B cell (primary cell): Measurements from ENCODE around the gene RAP1GAP2. TPM values are rescaled to one million over a fixed set of nuclear protein-coding genes. Genes with fewer than 3 reads are reported as not detected.

ENCODE experiments used
- ATAC-seq: fragments of 200-7000 bp; cut with Tn5 transposase; one replicate; pipeline ENCODE4 v1.10.0; 2021; ENCODE audit warnings: low read depth, mild to moderate bottlenecking, moderate number of reproducible peaks, moderate library complexity
- CTCF ChIA-PET: fragments of 350-600 bp; sonication (Branson Sonifier 250); formaldehyde crosslinking; loops from one replicate; lab custom pipeline; 2021; ENCODE audit warnings: antibody characterized with exemption, inconsistent platforms; lab: Charles Lee
- POLR2A ChIA-PET: fragments of 350-600 bp; sonication (Branson Sonifier 250); formaldehyde crosslinking; loops from one replicate; lab custom pipeline; 2021; ENCODE audit warnings: antibody characterized with exemption; lab: Charles Lee
- DNase-seq: peaks from one replicate; pipeline ENCODE4 v3.0.0; 2013
- H2AFZ ChIP-seq: 2 replicates; pipeline ENCODE4 v1.6.1; 2012; ENCODE audit warnings: mild to moderate bottlenecking, low read depth, low read length; ENCODE audit not compliant: insufficient read depth, poor library complexity, severe bottlenecking
- H3K27ac ChIP-seq, 2 donors: 1 replicate in 1 of 2; 2 replicates in 1 of 2; pipeline ENCODE4 v1.5.1; 2012 to 2013; ENCODE audit warnings: low read length in 2 of 2, mild to moderate bottlenecking in 2 of 2, moderate library complexity in 1 of 2
- H3K27me3 ChIP-seq, 4 experiments: fragments of 200-600 bp in 1 of 4; sonication (generic) in 1 of 4; replicated peaks in 1 of 4; 1 replicate in 2 of 4; 2 replicates in 2 of 4; pipeline versions ENCODE4 v1.6.1 to v1.7.0; 2013 to 2016; ENCODE audit warnings: low read length in 3 of 4, mild to moderate bottlenecking in 2 of 4, mixed read lengths in 1 of 4, moderate library complexity in 1 of 4; ENCODE audit not compliant: insufficient read depth in 4 of 4, control insufficient read depth in 3 of 4; ENCODE audit errors: control extremely low read depth in 1 of 4
- H3K36me3 ChIP-seq, 2 experiments: replicated peaks in 1 of 2; 1 replicate in 1 of 2; 2 replicates in 1 of 2; pipeline versions ENCODE4 v1.6.1 to v1.7.1; 2013; ENCODE audit warnings: low read length in 1 of 2; ENCODE audit not compliant: insufficient read depth in 2 of 2, control insufficient read depth in 1 of 2; ENCODE audit errors: control extremely low read depth in 1 of 2, extremely low read depth in 1 of 2
- H3K4me1 ChIP-seq, 2 donors: fragments of 200-600 bp in 1 of 2; sonication (generic) in 1 of 2; 1 replicate in 1 of 2; 2 replicates in 1 of 2; pipeline versions ENCODE4 v1.5.1 to v1.6.1; 2013 to 2017; ENCODE audit warnings: low read length in 2 of 2; ENCODE audit not compliant: control insufficient read depth in 2 of 2, insufficient read depth in 2 of 2
- H3K4me2 ChIP-seq: replicated peaks from 2 replicates; pipeline ENCODE3; 2012; ENCODE audit warnings: mild to moderate bottlenecking, low read depth, low read length; ENCODE audit not compliant: poor library complexity, severe bottlenecking
- H3K4me3 ChIP-seq, 5 experiments: fragments of 200-600 bp in 1 of 5; sonication (generic) in 1 of 5; 1 replicate in 3 of 5; 2 replicates in 2 of 5; pipeline versions ENCODE4 v1.5.1 to v1.7.0; 2011 to 2016; ENCODE audit warnings: low read length in 4 of 5, mild to moderate bottlenecking in 4 of 5, low read depth in 2 of 5, control low read depth in 1 of 5, moderate library complexity in 1 of 5; ENCODE audit not compliant: insufficient read depth in 1 of 5; ENCODE audit errors: control extremely low read depth in 1 of 5, extremely low read depth in 1 of 5
- H3K79me2 ChIP-seq: fragments of 200-600 bp; sonication (generic); one replicate; pipeline ENCODE4 v1.6.0; 2016; ENCODE audit warnings: low read length; ENCODE audit not compliant: control insufficient read depth, insufficient read depth
- H3K9ac ChIP-seq: fragments of 200-600 bp; sonication (generic); 2 replicates; pipeline ENCODE4 v1.6.1; 2017; ENCODE audit warnings: mild to moderate bottlenecking, low read length, moderate library complexity
- H3K9me3 ChIP-seq, 3 donors: one replicate each; pipeline versions ENCODE4 v1.6.1 to v1.7.1; 2013; ENCODE audit warnings: low read length in 2 of 3; ENCODE audit not compliant: control insufficient read depth in 2 of 3, insufficient read depth in 1 of 3; ENCODE audit errors: control extremely low read depth in 1 of 3
- H4K20me1 ChIP-seq: 2 replicates; pipeline ENCODE4 v1.6.0; 2012; ENCODE audit warnings: mild to moderate bottlenecking, low read length; ENCODE audit not compliant: insufficient read depth, control insufficient read depth, poor library complexity, severe bottlenecking
- H3K27ac Mint-ChIP-seq: one replicate; pipeline ENCODE4 v1.8.0; 2021; ENCODE audit warnings: mixed read lengths
- H3K27me3 Mint-ChIP-seq: one replicate; pipeline ENCODE4 v1.8.0; 2021; ENCODE audit warnings: mixed read lengths
- H3K4me1 Mint-ChIP-seq: one replicate; pipeline ENCODE4 v1.8.0; 2021; ENCODE audit warnings: mixed read lengths
- H3K4me3 Mint-ChIP-seq: one replicate; pipeline ENCODE4 v1.8.0; 2021; ENCODE audit warnings: mixed read lengths
- H3K9me3 Mint-ChIP-seq: one replicate; pipeline ENCODE4 v1.8.0; 2022; ENCODE audit warnings: mixed read lengths; ENCODE audit not compliant: insufficient read depth
- CTCF ChIP-seq: fragments of 200-600 bp; IDR thresholded peaks from one replicate; pipeline ENCODE4 v1.8.0; 2022; ENCODE audit warnings: antibody characterized with exemption, mild to moderate bottlenecking
- EZH2 ChIP-seq: IDR thresholded peaks from 2 replicates; pipeline ENCODE4 v1.6.1; 2012; ENCODE audit warnings: borderline replicate concordance, low read depth, mild to moderate bottlenecking, moderate library complexity, low read length; ENCODE audit not compliant: insufficient read depth, poor library complexity, severe bottlenecking
- WGBS: methylation state at CpG from one replicate; pipeline ENCODE4 v1.1.5; 2013; ENCODE audit warnings: missing lambda C conversion rate; ENCODE audit not compliant: insufficient coverage; 5-methylcytosine and 5-hydroxymethylcytosine counted together
- intact Hi-C: fragments of 100-400 bp; cut with micrococcal nuclease; formaldehyde crosslinking; loops from one replicate; pipeline ENCODE4 v1.10.0; 2022
- polyA plus RNA-seq: library from polyadenylated mRNA; depleted of rRNA; stranded (reverse); fragments of >200 nt; gene quantifications from 2 replicates; pipeline ENCODE4 v1.2.3, GENCODE V29; 2012
- total RNA-seq, 2 donors: library from RNA; stranded (reverse); fragments of 120-200 nt in 1 of 2; gene quantifications; 1 replicate in 1 of 2; 2 replicates in 1 of 2; pipeline versions ENCODE4 v1.2.3 to v1.2.4, GENCODE V29; 2013 to 2022

Gene RAP1GAP2
- total and polyA plus RNA-seq, 2 donors (not counting 1 experiment from before 2014, with no cell fraction given) = 14.9 to 16.4 TPM

- ChIA-PET CTCF (interaction anchor here (0.6 to 8.8 kb wide), 28 partner anchors 8 to 370 kb away, joined by 3 to 112 read pairs (median 4); partner anchors contain the start of gene RAP1GAP2), POLR2A (interaction anchor here (0.7 to 1.9 kb wide), 6 partner anchors 10 to 1428 kb away, joined by 3 to 11 read pairs (median 4); partner anchors contain the start of gene RAP1GAP2)
- Mint-ChIP-seq H3K27me3 (no peaks in the 10 kb centered on the region), H3K9me3 (no peaks in the 10 kb centered on the region), H3K27ac (peak overlapping the region; percentile 41), H3K4me3 (peak overlapping the region; percentile 44), H3K4me1 (peaks cover 19% of the 10 kb centered on the region)
- Histone ChIP-seq H3K4me2 (peak overlapping the region; percentile 66), H3K79me2 (no peaks in the 10 kb centered on the region), H3K36me3 (no peaks in the 10 kb centered on the region), H3K4me3 (no peak overlapping the region), H3K4me1 (peaks cover 18 to 29% of the 10 kb centered on the region in 2 donors), H4K20me1 (no peaks in the 10 kb centered on the region), H2AFZ (no peak overlapping the region), H3K27ac (no peak overlapping the region), H3K9me3 (peaks cover 0 to 10% (median 0%) of the 10 kb centered on the region in 3 donors), H3K9ac (no peak overlapping the region), H3K27me3 (peaks cover 0 to 15% (median 4%) of the 10 kb centered on the region in 4 experiments)
- 46% methylated on average over 11 of the region's 21 CpGs for WGBS
- peak; percentile 95 for DNase-seq
- ATAC-seq = peak; percentile 99
- TF ChIP-seq EZH2 (no peak), CTCF (peak; percentile 89)
- intact Hi-C loops = loop anchor here (1.0 to 2.0 kb wide), 7 partner anchors 10 to 227 kb away; partner anchors contain the start of gene RAP1GAP2
These were observed 9.9 kb upstream of the RAP1GAP2 start for GRCh38 chr17:2786176-2786881.

GRCh38 chr17:2789700-2790099, 6.5 kb upstream of the RAP1GAP2 start:
- Histone ChIP-seq H3K4me1 (peaks cover 50 to 62% of the 10 kb centered on the region in 2 donors), H3K27ac (no peak overlapping the region), H3K27me3 (peaks cover 0 to 8% (median 2%) of the 10 kb centered on the region in 4 experiments), H2AFZ (no peak overlapping the region), H3K79me2 (no peaks in the 10 kb centered on the region), H3K9me3 (peaks cover 0 to 2% (median 0%) of the 10 kb centered on the region in 3 donors), H3K36me3 (no peaks in the 10 kb centered on the region), H3K9ac (no peak overlapping the region), H4K20me1 (no peaks in the 10 kb centered on the region), H3K4me3 (no peak overlapping the region), H3K4me2 (no peak overlapping the region)
- WGBS = no CpG with 5 or more reads among the region's 3 CpGs
- CTCF ChIA-PET = interaction anchor here (0.6 to 8.8 kb wide), 7 partner anchors 25 to 223 kb away, joined by 3 to 112 read pairs (median 27); no protein-coding TSS in a partner anchor
- no peaks in the 10 kb centered on the region for H3K9me3 Mint-ChIP-seq
- intact Hi-C loops = no loop called here
- DNase-seq = no peak
- no peak for TF ChIP-seq EZH2
- TF ChIP-seq CTCF = no peak
- no peak for ATAC-seq
- H3K4me3 Mint-ChIP-seq = no peak overlapping the region
- POLR2A ChIA-PET = interaction anchor here (2.4 kb wide), 1 partner anchor 25 kb away, joined by 17 read pairs; no protein-coding TSS in a partner anchor
- no peaks in the 10 kb centered on the region for H3K27me3 Mint-ChIP-seq
- H3K27ac Mint-ChIP-seq = no peak overlapping the region
- H3K4me1 Mint-ChIP-seq = peaks cover 50% of the 10 kb centered on the region
